IMR-90 (cell line): ENCODE data around the gene YKT6.

Source experiments
- BHLHE40 ChIP-seq: fragments of 150-350 bp; IDR thresholded peaks from 2 replicates; pipeline ENCODE4 v1.6.1; 2016; ENCODE audit warnings: mild to moderate bottlenecking, low read depth, low read length
- CEBPB ChIP-seq: IDR thresholded peaks from 2 replicates; pipeline ENCODE4 v1.6.1; 2012; ENCODE audit warnings: low read depth, low read length, improper control_type of control experiment
- CHD1 ChIP-seq: IDR thresholded peaks from 2 replicates; pipeline ENCODE4 v1.6.1; 2012; ENCODE audit warnings: low read depth, low read length, improper control_type of control experiment
- CTCF ChIP-seq: conservative IDR thresholded peaks from 2 replicates; pipeline ENCODE4 v1.5.1; 2012; ENCODE audit warnings: mild to moderate bottlenecking, low read depth, low read length, improper control_type of control experiment
- ELK1 ChIP-seq: fragments of 150-350 bp; IDR thresholded peaks from 2 replicates; pipeline ENCODE4 v1.6.1; 2016; ENCODE audit warnings: low read depth, mild to moderate bottlenecking, low read length, moderate library complexity, borderline replicate concordance
- MAFK ChIP-seq: IDR thresholded peaks from 2 replicates; pipeline ENCODE4 v1.6.1; 2012; ENCODE audit warnings: low read depth, low read length, improper control_type of control experiment
- MXI1 ChIP-seq: IDR thresholded peaks from 2 replicates; pipeline ENCODE4 v1.6.1; 2012; ENCODE audit warnings: low read depth, mild to moderate bottlenecking, low read length, moderate library complexity, borderline replicate concordance
- POLR2A ChIP-seq: IDR thresholded peaks from 2 replicates; pipeline ENCODE4 v1.6.1; 2012; ENCODE audit warnings: mild to moderate bottlenecking, low read depth, low read length
- RCOR1 ChIP-seq: IDR thresholded peaks from 2 replicates; pipeline ENCODE4 v1.6.1; 2012; ENCODE audit warnings: mild to moderate bottlenecking, low read length, improper control_type of control experiment; ENCODE audit not compliant: insufficient replicate concordance
- RFX5 ChIP-seq: IDR thresholded peaks from 2 replicates; pipeline ENCODE4 v1.8.0; 2012; ENCODE audit warnings: low read depth, mild to moderate bottlenecking, low read length, moderate library complexity
- USF2 ChIP-seq: fragments of 150-350 bp; IDR thresholded peaks from 2 replicates; pipeline ENCODE4 v1.6.1; 2017; ENCODE audit warnings: mild to moderate bottlenecking, antibody characterized with exemption, low read length, low read depth

- TF ChIP-seq RFX5 (no peak), CTCF (no peak), POLR2A (no peak), ELK1 (no peak), MAFK (no peak), MXI1 (no peak), BHLHE40 (no peak), USF2 (no peak), RCOR1 (no peak), CEBPB (no peak), CHD1 (no peak)
These were observed 38.6 kb downstream of the YKT6 start for GRCh38 chr7:44239361-44239760.
